HG02642 (cell line): ENCODE results near the gene BRMS1.
"Not testable (repeated sequence)": the region's sequence is repeated elsewhere in the genome, so short reads cannot be mapped to it uniquely, and the experiment has no call there.

Experiments used
- ATAC-seq: cut with Tn5 transposase; IDR thresholded peaks from one replicate; pipeline ENCODE4 v1.9.1; 2021; ENCODE audit warnings: mild to moderate bottlenecking; ENCODE audit not compliant: unreplicated experiment, poor library complexity

The BRMS1 gene

GRCh38 chr11:66326261-66327111 is 18.4 kb downstream of the BRMS1 start:
- ATAC-seq, result no peak

DNA sequence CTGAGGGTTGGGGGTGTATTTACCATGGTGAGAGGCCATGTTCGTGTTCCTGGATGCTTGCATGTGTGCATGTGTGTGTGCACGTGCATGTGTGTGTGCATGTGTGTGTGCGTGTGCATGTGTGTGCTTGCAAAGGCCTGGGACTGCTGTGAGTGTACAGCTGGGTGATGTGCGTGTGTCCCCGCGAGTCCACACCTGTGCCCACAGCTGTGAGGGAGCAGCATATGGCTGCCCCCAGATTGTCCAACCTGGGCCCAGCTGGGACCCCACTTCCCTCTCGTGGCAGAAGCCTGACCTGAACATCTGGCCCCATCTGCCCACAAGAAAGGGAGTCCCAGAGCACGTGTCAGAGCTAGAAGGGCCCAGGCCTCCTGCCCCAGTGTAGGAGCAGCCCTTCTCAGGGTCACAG is 19.6 kb downstream of the BRMS1 start:
- ATAC-seq, result no peak

DNA sequence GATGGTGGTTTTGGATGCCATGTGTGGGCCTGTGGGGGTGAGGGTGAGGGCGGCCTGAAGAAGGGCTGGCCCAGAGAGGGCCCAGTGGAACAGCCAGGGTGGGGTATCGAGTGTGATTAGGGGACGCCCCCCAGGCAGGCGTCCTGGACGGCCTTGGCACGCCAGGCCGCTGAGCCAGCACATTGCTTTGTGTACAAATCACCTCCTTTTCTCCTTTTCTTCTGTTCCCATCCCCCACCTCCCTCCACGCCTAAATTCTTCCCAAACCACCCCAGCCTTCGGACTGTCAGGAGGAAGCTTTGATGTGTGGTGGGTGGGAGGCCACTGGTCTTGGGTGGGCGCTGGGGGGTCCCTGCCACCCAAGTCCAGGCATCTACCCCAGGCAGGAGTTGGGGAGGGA is 20.2 kb downstream of the BRMS1 start:
- no peak for ATAC-seq

GRCh38 chr11:66323684-66324083 is 21.2 kb downstream of the BRMS1 start:
- ATAC-seq, result no peak

- no peak for ATAC-seq
These were observed 22.0 kb downstream of the BRMS1 start for GRCh38 chr11:66322732-66323427.

DNA sequence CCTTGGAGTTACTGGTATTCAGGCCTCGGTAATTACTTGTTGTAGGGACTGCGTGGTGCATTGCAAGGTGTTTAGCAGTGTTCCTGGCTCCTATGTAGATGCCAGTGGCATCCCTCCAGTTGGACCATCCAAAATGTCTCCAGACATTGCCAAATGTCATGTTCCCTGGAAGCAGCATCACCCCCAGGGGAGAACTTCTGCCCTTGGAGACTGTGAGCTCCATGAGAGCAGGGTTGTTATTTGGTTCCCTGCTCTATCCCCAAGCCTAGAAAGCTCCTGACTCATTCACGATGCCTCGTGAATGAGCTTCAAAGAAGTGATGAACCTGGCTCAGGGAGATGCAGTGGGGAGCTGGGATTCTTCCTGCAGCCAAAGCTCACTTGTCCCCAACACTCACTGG is 23.3 kb downstream of the BRMS1 start:
- no peak for ATAC-seq

GRCh38 chr11:66320748-66321147 is 24.2 kb downstream of the BRMS1 start:
- ATAC-seq, result not testable (repeated sequence)

DNA sequence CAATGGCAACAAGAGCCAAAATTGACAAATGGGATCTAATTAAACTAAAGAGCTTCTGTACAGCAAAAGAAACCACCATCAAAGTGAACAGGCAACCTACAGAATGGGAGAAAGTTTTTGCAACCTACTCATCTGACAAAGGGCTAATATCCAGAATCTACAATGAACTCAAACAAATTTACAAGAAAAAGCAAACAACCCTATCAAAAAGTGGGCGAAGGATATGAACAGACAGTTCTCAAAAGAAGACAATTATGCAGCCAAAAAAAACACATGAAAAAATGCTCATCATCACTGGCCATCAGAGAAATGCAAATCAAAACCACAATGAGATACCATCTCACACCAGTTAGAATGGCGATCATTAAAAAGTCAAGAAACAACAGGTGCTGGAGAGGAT is 24.6 kb downstream of the BRMS1 start:
- not testable (repeated sequence) for ATAC-seq

DNA sequence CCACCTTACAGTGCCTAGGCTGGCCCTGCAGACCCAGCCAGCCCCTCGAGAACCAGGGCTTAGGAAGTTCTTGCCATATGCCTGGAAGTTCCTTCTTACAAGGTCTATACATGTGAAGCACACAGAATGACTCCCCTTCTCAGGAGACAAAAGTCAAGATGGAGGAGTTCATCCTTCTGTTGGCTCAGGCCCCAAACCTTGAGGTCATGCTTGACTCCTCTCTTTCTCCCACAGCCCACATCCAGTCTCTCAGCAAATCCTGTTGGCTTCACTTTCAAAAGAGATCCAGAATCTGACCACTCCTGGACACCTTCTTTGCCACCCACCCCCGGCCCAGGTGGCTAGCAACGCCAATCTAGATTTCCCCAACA is 26.3 kb downstream of the BRMS1 start:
- no peak for ATAC-seq

GRCh38 chr11:66317723-66318599 is 26.9 kb downstream of the BRMS1 start:
- ATAC-seq, result no peak

GRCh38 chr11:66317322-66317722 is 27.6 kb downstream of the BRMS1 start:
- no peak for ATAC-seq

- ATAC-seq, result no peak
These were observed 28.1 kb downstream of the BRMS1 start, which contains the start of gene CD248 for GRCh38 chr11:66316849-66317251. Gene CD248, minus strand, starts transcription at chr11:66317044. Its CDS starts 17 bp downstream, at chr11:66317027.

GRCh38 chr11:66315921-66316811 is 28.7 kb downstream of the BRMS1 start:
- ATAC-seq, result no peak

GRCh38 chr11:66315498-66315885 is 29.4 kb downstream of the BRMS1 start:
- no peak for ATAC-seq

GRCh38 chr11:66314561-66315497 is 30.1 kb downstream of the BRMS1 start:
- no peak for ATAC-seq

GRCh38 chr11:66314186-66314501 is 30.8 kb downstream of the BRMS1 start:
- ATAC-seq, result no peak

DNA sequence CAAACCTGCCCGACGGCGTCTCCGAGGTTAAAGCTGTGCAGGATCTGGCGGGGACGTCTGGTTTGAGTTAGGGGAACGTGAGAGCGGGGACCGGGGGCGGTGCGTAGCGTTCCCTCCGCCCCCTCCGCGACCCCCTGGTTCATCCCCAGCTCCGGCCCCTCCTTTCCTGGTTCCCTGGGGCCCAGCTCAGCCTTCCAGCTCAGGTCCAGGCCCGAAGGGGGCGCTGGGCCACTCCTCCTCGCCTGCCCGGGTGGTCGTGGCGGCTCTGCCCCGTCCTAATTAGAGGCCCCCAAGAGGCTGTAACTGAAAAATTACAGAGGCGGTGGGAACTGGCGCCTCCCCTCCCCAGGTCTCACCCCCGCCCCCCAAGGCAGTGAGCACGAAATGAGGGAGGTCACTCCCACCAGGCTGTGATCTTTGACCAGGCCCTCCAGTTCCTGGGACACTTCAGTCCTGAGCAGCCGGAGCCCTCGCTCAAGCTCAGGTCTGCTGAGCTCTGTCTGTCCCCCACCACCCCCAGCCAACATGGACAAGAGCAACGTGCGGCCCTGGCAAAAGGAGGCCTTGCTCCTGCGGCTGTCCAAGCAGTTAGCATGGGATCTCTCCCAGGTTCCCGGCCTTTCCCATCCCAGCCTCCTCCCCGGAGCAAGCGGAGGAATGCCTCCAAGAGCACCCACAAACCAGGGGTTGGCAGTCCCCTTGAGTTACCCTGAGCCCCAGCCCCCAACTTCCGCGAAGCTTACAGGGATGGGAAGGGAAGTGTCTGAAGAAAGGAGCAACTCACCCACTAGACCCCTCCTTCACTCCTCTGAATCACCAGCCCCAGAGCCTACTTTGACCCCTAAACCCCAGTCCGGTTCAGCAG is 31.4 kb downstream of the BRMS1 start:
- no peak for ATAC-seq
